Progenitor cell of endocrine pancreas (in vitro differentiated cells): ENCODE data around the gene CSNK2A2. TPM values are rescaled to one million over a fixed set of nuclear protein-coding genes. Genes with fewer than 3 reads are reported as not detected.

ENCODE experiments used
- DNase-seq: peaks from one replicate; pipeline ENCODE4 v3.0.0; 2021; ENCODE audit warnings: low spot score; ENCODE audit not compliant: unreplicated experiment
- H3K27ac Mint-ChIP-seq: 2 replicates; pipeline ENCODE4 v1.8.0; 2021; ENCODE audit warnings: mild to moderate bottlenecking, moderate library complexity, mixed read lengths
- H3K27me3 Mint-ChIP-seq: 2 replicates; pipeline ENCODE4 v1.8.0; 2021; ENCODE audit warnings: mixed read lengths
- H3K36me3 Mint-ChIP-seq: 2 replicates; pipeline ENCODE4 v1.8.0; 2022; ENCODE audit warnings: mixed read lengths; ENCODE audit not compliant: insufficient read depth
- H3K4me1 Mint-ChIP-seq: 2 replicates; pipeline ENCODE4 v1.8.0; 2021; ENCODE audit warnings: low read depth, mixed read lengths
- H3K4me3 Mint-ChIP-seq: 2 replicates; pipeline ENCODE4 v1.8.0; 2021; ENCODE audit warnings: low read depth, mild to moderate bottlenecking, moderate library complexity, mixed read lengths
- H3K9me3 Mint-ChIP-seq: 2 replicates; pipeline ENCODE4 v1.8.0; 2021; ENCODE audit warnings: low read depth, mixed read lengths
- CTCF ChIP-seq: fragments of 200-600 bp; sonication (generic); IDR thresholded peaks from one replicate; pipeline ENCODE4 v1.5.0; 2021; ENCODE audit warnings: antibody characterized with exemption, mild to moderate bottlenecking; ENCODE audit not compliant: unreplicated experiment
- total RNA-seq: library from RNA; stranded (reverse); gene quantifications from 2 replicates; pipeline ENCODE4 v1.2.1, GENCODE V29; 2021

Gene CSNK2A2
- total RNA-seq, 1 donor from 2014 or later, result 99.9 TPM

DNA sequence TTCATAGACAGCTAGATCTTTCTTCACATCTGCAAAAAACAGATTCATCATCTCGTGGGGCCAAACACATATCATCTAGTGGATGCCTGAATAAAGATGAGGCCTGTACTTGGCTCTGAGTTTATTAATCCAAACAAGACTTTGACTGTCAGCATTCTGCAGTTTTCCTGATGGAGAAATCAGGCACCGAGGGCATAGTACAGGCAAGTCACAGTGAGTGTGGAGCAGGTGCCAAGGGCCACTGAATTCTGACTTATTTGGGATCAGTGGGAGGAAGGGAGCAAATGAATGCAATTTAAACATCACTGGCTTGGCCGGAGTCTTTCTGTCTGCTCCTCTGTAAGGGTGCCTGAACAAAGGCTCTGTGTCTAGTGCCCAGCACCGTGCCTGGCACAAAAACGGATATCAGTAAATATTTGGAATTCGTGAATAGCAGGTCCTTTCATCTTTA lies 69.7 kb downstream of the CSNK2A2 start:
- H3K27ac Mint-ChIP-seq, result peak overlapping the region; percentile 91

GRCh38 chr16:58127634-58128033 lies 70.3 kb downstream of the CSNK2A2 start:
- TF ChIP-seq CTCF, result no peak
- peaks cover 36% of the 10 kb centered on the region for H3K4me1 Mint-ChIP-seq
- peak overlapping the region; percentile 91 for H3K27ac Mint-ChIP-seq
- no peak for DNase-seq
- peaks cover 5% of the 10 kb centered on the region for H3K36me3 Mint-ChIP-seq
- no peaks in the 10 kb centered on the region for H3K27me3 Mint-ChIP-seq
- H3K9me3 Mint-ChIP-seq, result peaks cover 5% of the 10 kb centered on the region
- H3K4me3 Mint-ChIP-seq, result peak overlapping the region; percentile 92

More for the DNA sequence above, 69.7 kb downstream of the CSNK2A2 start:
- H3K9me3 Mint-ChIP-seq, result peaks cover 5% of the 10 kb centered on the region
- H3K4me1 Mint-ChIP-seq, result peaks cover 36% of the 10 kb centered on the region
- H3K36me3 Mint-ChIP-seq, result peaks cover 5% of the 10 kb centered on the region
- H3K4me3 Mint-ChIP-seq, result peak overlapping the region; percentile 92
- no peak for DNase-seq
- no peak for TF ChIP-seq CTCF
- H3K27me3 Mint-ChIP-seq, result no peaks in the 10 kb centered on the region

DNA sequence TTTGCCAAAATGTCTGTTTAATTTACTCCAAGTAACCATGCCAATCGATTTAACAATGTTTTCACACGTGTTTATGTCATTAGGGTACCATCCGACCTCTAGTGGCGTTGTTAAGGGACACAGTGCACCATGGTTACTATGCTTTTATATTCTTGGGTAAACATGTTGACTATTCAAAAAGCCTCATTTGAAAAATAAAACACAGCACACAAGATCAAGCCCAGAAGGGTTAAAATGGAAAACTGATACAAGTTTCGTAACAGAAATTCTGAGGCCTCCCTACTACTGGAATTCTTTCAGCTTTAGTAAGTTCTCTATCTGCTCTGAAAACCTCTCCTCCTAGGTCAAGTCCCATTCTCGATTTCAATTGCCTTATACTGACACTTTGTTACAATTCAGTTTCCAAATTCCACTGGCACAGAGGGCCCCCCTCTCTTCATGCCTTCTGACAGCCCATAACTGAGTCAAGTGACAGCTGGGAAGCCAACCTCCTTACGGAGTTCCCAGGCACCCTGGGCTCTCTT lies 70.8 kb downstream of the CSNK2A2 start:
- peaks cover 5% of the 10 kb centered on the region for H3K9me3 Mint-ChIP-seq
- peak; percentile 48 for TF ChIP-seq CTCF
- no peak for DNase-seq
- peaks cover 5% of the 10 kb centered on the region for H3K36me3 Mint-ChIP-seq
- no peak overlapping the region for H3K27ac Mint-ChIP-seq
- H3K4me3 Mint-ChIP-seq, result peak overlapping the region; percentile 92
- peaks cover 36% of the 10 kb centered on the region for H3K4me1 Mint-ChIP-seq
- no peaks in the 10 kb centered on the region for H3K27me3 Mint-ChIP-seq

DNA sequence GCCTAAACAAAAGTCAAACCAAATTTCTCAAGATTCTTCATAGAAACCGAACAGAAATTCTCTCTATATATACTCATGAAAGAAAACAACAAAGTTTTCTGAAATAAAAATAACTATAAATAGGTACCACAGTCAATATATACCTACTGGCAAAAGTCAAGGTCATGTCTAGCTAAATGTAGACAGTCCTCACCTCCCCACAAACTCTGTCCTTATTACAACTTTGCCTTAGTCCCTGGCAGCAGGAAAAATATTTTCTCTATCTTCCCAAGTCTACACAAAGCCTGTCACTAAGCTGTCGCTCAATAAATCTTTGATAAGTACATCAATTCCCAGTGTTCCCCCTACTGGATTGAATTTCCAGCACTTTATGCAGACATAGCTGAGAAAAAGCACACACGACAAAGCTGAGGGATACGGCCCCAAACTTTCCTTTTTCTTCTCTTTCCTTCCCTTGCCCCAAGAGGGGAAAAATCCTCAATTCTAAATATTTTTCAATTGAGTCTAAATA lies 71.4 kb downstream of the CSNK2A2 start:
- Mint-ChIP-seq H3K4me1 (peaks cover 41% of the 10 kb centered on the region), H3K36me3 (peaks cover 5% of the 10 kb centered on the region), H3K9me3 (peaks cover 5% of the 10 kb centered on the region), H3K4me3 (peak overlapping the region; percentile 92), H3K27me3 (no peaks in the 10 kb centered on the region), H3K27ac (no peak overlapping the region)
- no peak for TF ChIP-seq CTCF
- no peak for DNase-seq

DNA sequence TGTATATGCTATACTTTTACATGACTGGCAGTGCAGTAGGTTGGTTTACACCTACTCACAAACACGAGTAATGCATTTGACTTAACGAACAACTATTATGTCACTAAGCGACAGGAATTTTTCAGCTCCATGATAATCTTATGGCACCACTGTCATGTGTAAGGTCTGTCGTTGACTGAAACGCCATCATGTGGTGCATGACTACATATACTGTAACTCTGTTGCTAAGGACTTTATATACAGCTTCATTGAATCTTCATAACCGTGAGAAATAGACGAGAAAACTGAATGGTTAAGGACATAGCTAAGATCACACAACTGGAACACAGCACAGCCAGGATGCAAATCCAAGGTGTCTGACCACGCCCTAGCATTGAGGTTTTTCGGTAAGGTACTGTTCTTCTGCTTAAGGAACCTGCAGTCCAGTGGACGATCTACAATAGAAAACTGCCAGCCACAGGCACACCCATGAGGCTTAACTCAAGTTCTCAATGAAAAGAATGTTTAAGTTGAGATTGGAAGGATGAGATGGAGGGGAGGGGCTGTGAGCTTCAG lies 72.0 kb downstream of the CSNK2A2 start:
- TF ChIP-seq CTCF, result no peak
- DNase-seq, result no peak
- Mint-ChIP-seq H3K27ac (no peak overlapping the region), H3K9me3 (peaks cover 5% of the 10 kb centered on the region), H3K27me3 (no peaks in the 10 kb centered on the region), H3K4me3 (no peak overlapping the region), H3K4me1 (peaks cover 46% of the 10 kb centered on the region), H3K36me3 (peaks cover 5% of the 10 kb centered on the region)
